OCI-LY3 (cell line): ENCODE measurements around the gene ZBTB16.

Source experiments
- H2AFZ ChIP-seq: fragments of 200-600, 300-600 bp; shearing (Covaris generic); 2 replicates; pipeline ENCODE4 v1.6.0; 2014; ENCODE audit warnings: antibody characterized with exemption, low read depth, low read length
- H3K27ac ChIP-seq: fragments of 200-600, 300-600 bp; sonication (generic); 2 replicates; pipeline ENCODE4 v1.5.1; 2014; ENCODE audit warnings: mild to moderate bottlenecking, low read length, moderate library complexity, mixed read lengths
- H3K27me3 ChIP-seq: fragments of 200-600, 300-600 bp; sonication (generic); 2 replicates; pipeline ENCODE4 v1.6.1; 2014; ENCODE audit warnings: low read depth, low read length, mixed read lengths
- H3K36me3 ChIP-seq: fragments of 200-600, 300-600 bp; sonication (generic); replicated peaks from 2 replicates; pipeline ENCODE3; 2014; ENCODE audit warnings: low read depth, low read length, mixed read lengths
- H3K4me1 ChIP-seq: fragments of 300-600, 200-600 bp; sonication (generic); 2 replicates; pipeline ENCODE4 v1.6.1; 2014; ENCODE audit warnings: low read length, mixed read lengths
- H3K4me2 ChIP-seq: fragments of 200-600, 300-600 bp; sonication (generic); 2 replicates; pipeline ENCODE4 v1.6.1; 2014; ENCODE audit warnings: low read length, mixed read lengths
- H3K4me3 ChIP-seq: fragments of 300-600, 200-600 bp; sonication (generic); 2 replicates; pipeline ENCODE4 v1.5.1; 2014; ENCODE audit warnings: antibody characterized with exemption, mild to moderate bottlenecking, low read length, moderate library complexity
- H3K79me2 ChIP-seq: fragments of 300-600, 200-600 bp; shearing (Covaris generic); 2 replicates; pipeline ENCODE4 v1.6.1; 2014; ENCODE audit warnings: mild to moderate bottlenecking, low read length, mixed read lengths
- H3K9ac ChIP-seq: fragments of 300-600, 200-600 bp; shearing (Covaris generic); 2 replicates; pipeline ENCODE4 v1.6.0; 2014; ENCODE audit warnings: mild to moderate bottlenecking, low read length, moderate library complexity
- H3K9me3 ChIP-seq: fragments of 200-600, 300-600 bp; shearing (Covaris generic); 2 replicates; pipeline ENCODE4 v1.6.1; 2014; ENCODE audit warnings: low read length, mixed read lengths; ENCODE audit not compliant: insufficient read depth
- H4K20me1 ChIP-seq: fragments of 200-600, 300-600 bp; sonication (generic); 2 replicates; pipeline ENCODE4 v1.6.1; 2016; ENCODE audit warnings: low read length, mixed read lengths; ENCODE audit not compliant: insufficient read depth
- CTCF ChIP-seq: fragments of 200-600, 300-600 bp; sonication (generic); IDR thresholded peaks from 2 replicates; pipeline ENCODE4 v1.5.1; 2014; ENCODE audit warnings: antibody characterized with exemption, low read length, low read depth
- EZH2phosphoT487 ChIP-seq: fragments of 200-600 bp; shearing (Covaris generic); IDR thresholded peaks from 2 replicates; pipeline ENCODE4 v1.6.1; 2018; ENCODE audit warnings: antibody characterized with exemption, mixed run types, low read depth

Gene ZBTB16

DNA sequence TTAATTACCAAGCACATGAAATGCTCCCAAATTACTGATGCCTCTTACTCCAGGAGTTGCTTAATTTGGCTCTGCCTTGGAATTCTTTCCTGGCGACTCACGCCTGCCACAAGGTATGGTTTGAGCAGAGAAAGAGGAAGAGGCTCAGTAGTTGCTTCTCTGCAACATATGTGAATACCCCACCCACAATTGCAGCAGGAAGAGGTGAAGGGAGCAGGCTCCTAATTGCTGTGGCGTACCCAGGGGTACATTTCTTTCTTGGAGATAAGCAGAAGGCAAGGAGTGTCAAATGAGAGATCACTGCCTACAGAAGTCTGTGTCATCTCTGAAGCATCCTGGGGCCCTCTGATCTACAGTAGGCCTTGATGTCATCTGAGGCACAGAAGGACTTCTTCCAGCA, 226.1 kb downstream of the ZBTB16 start:
- Histone ChIP-seq H2AFZ (no peak overlapping the region), H4K20me1 (no peaks in the 10 kb centered on the region), H3K4me3 (no peak overlapping the region), H3K27ac (no peak overlapping the region), H3K27me3 (peaks cover 32% of the 10 kb centered on the region; the same call in 1 of the 2 replicates), H3K36me3 (no peaks in the 10 kb centered on the region), H3K79me2 (no peaks in the 10 kb centered on the region), H3K4me2 (no peak overlapping the region), H3K9me3 (no peaks in the 10 kb centered on the region), H3K9ac (no peak overlapping the region), H3K4me1 (no peaks in the 10 kb centered on the region)
- no peak for TF ChIP-seq EZH2phosphoT487
- TF ChIP-seq CTCF = no peak

- Histone ChIP-seq H3K36me3 (no peaks in the 10 kb centered on the region), H3K4me1 (no peaks in the 10 kb centered on the region), H3K27ac (no peak overlapping the region), H3K27me3 (peaks cover 37% of the 10 kb centered on the region), H3K9me3 (no peaks in the 10 kb centered on the region), H3K4me2 (no peak overlapping the region), H3K4me3 (no peak overlapping the region), H3K79me2 (no peaks in the 10 kb centered on the region), H4K20me1 (no peaks in the 10 kb centered on the region), H2AFZ (no peak overlapping the region), H3K9ac (no peak overlapping the region)
- TF ChIP-seq EZH2phosphoT487 (no peak), CTCF (no peak)
Observed at GRCh38 chr11:114286229-114286628, 226.7 kb downstream of the ZBTB16 start.

DNA sequence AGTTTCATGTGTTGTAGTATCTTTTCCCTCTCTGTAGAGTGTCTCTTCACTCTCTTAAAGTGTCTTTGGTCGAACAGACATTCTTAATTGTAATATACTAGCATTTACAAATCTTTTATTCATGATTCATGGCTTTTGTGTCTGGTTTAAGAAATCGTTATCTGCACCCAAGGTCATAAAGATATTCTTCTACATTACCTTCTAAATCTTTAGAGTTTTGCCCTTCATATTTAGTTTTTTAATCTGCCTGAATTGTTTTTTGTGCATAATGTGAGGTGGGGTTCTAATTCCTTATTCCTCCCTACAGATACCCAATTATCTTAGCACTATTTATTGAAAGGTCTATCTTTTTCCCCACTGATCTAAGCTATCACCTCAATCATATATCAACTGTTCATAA, 227.6 kb downstream of the ZBTB16 start:
- Histone ChIP-seq H3K27ac (no peak overlapping the region), H4K20me1 (no peaks in the 10 kb centered on the region), H3K9ac (no peak overlapping the region), H3K79me2 (no peaks in the 10 kb centered on the region), H3K4me1 (no peaks in the 10 kb centered on the region), H3K36me3 (no peaks in the 10 kb centered on the region), H3K4me2 (no peak overlapping the region), H2AFZ (no peak overlapping the region), H3K27me3 (peaks cover 35% of the 10 kb centered on the region), H3K9me3 (no peaks in the 10 kb centered on the region), H3K4me3 (no peak overlapping the region)
- no peak for TF ChIP-seq EZH2phosphoT487
- no peak for TF ChIP-seq CTCF

- H2AFZ ChIP-seq = no peak overlapping the region
- no peaks in the 10 kb centered on the region for H4K20me1 ChIP-seq
- H3K4me2 ChIP-seq = no peak overlapping the region
- no peaks in the 10 kb centered on the region for H3K79me2 ChIP-seq
- TF ChIP-seq CTCF = no peak
- TF ChIP-seq EZH2phosphoT487 = no peak
- H3K27ac ChIP-seq = no peak overlapping the region
- H3K4me1 ChIP-seq = no peaks in the 10 kb centered on the region
- H3K9ac ChIP-seq = no peak overlapping the region
- no peak overlapping the region for H3K4me3 ChIP-seq
- no peaks in the 10 kb centered on the region for H3K9me3 ChIP-seq
- H3K36me3 ChIP-seq = no peaks in the 10 kb centered on the region
- H3K27me3 ChIP-seq = peaks cover 35% of the 10 kb centered on the region
Observed at GRCh38 chr11:114288136-114288535, 228.6 kb downstream of the ZBTB16 start.
